Activated CD8-positive, alpha-beta memory T cell treated with anti-CD3 and anti-CD28 coated beads, Interleukin-2, amount 50 U/mL, for 24 hours (primary cell): ENCODE data around the gene PTK6.

Experiments used
- DNase-seq: peaks from one replicate; pipeline ENCODE4 v3.0.0-alpha.2; 2020; ENCODE audit errors: extremely low read depth

PTK6 gene

DNA sequence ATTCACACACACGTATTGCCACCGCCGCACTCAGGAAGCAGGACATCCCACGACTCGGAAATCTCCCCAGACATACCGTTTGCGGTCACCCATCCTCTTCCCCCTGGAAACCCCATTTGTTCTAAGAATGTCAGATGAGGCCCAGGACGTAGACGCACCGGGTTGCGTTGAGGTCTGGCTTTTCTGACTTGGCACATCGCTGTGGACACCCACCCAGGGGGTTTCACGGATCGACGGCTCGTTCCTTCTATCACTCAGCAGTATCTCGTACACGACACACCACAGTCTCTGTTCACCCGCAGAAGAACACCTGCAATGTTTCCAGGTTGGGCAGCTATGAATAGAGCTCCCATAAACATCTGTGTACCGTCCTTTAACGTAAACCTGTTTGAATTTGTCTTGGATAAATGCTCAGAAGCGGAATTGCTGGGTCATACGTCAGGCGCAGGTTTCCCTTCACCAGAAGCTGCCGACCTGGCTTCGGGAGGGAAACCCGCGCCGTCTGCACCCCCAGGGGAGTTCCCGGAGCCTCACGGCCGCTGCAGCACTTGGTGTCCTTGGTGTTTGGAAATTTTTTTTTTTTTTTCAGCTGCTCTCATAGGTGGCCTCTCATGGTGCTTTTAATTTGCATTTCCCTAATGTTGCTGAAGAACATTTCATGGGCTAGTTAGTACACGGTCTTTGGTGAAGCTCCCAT lies 29.0 kb downstream of the PTK6 start:
- no peak for DNase-seq

DNA sequence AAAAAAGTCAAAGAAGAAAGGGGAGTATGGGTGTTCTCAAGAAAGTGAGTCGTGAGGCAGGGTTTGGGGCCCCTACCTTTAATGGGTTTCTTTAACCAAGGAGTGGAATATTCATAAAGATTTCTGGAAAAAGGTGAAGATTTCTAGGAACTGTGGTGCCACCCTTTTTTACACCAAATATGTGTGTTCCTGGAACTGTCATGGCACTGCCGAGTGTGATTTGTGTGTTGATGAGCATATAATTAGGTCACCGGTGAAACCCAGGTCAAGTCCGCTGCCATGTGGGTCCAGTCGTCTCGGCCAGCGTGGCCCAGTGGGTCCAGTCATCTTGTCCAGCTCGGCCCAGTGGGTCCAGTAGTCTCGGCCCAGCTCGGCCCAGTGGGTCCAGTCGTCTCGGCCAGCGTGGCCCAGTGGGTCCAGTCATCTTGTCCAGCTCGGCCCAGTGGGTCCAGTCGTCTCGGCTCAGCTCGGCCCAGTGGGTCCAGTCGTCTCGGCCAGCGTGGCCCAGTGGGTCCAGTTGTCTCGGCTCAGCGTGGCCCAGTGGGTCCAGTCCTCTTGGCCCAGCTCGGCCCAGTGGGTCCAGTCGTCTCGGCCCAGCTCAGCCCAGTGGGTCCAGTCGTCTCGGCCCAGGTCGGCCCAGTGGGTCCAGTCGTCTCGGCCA lies 30.0 kb downstream of the PTK6 start:
- no peak for DNase-seq

DNA sequence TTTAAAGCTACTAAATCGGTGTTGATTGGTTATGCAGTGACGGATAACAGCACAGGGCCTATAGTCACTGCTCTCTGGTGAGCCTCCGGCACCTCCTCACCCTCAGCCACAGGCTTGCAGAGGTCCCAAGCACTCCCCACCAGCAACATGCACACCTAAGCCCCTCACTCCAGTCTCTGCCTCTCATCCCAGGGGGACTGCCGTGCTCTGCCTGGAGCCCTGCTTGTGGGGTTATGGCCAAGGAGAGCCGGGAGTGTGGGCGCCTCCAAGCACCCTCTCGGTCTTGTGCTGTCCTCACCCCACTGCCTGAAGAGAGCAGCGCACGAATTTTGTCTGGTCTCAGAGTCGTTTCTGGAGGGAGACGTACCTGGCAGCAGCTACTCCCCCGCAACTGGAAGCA lies 31.5 kb downstream of the PTK6 start:
- DNase-seq, result no peak

DNA sequence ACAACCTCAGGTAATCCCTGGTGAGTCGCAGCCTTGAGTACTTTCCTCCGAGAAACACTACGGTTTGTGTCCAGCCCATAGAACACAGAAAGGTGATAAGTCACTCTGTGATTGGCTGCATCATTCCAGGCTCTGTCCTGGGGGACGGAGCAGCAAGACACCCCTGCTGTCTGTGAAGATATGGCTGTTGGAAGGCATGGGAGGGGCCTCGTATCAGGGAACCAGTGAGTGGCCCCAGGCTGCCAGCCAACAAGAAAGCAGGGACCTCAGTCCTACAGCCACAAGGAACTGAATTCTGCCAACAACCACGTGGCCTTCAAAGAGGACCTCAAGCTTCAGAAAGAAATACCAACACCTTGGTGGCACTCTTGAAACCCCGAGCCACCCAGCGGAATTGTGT lies 31.9 kb downstream of the PTK6 start:
- DNase-seq, result no peak

DNA sequence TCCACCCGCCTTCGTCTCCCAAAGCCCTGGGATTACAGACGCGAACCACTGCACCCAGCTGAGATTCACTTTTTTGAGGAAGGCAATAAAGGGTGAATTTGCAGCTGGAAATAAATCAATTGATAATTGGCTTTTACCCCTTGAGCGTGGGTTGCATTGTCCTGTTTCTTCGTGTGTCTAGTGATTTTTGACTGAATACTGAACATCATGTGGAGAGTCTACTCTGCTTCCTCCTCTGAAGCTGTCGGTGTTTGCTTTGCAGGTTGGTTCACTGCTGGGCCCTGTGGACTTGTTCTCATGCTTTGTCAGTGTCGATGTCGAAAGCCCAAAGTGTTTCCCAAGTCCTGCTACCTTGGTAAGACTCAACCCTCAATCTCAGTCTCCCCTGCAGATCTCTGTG lies 32.5 kb downstream of the PTK6 start:
- no peak for DNase-seq

DNA sequence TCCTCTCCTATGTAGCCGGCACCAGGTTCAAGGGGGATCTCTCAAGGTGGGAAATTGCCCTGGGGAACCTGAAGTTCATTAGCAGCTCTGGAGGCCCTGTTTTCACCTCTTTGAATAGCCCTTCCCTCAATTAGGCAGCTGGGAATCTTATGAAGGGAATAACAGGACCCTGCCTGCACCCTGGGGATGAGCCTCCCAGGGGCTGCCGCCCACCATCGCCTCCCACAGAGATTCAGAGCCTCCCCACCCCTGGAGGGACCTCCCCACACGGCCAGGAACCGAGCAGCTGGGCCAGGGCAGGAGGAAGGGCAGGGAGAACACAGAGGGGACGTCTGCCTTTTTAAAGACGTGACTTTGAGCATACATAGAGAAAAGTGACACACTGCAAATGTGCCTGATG lies 33.7 kb downstream of the PTK6 start:
- DNase-seq, result no peak

DNA sequence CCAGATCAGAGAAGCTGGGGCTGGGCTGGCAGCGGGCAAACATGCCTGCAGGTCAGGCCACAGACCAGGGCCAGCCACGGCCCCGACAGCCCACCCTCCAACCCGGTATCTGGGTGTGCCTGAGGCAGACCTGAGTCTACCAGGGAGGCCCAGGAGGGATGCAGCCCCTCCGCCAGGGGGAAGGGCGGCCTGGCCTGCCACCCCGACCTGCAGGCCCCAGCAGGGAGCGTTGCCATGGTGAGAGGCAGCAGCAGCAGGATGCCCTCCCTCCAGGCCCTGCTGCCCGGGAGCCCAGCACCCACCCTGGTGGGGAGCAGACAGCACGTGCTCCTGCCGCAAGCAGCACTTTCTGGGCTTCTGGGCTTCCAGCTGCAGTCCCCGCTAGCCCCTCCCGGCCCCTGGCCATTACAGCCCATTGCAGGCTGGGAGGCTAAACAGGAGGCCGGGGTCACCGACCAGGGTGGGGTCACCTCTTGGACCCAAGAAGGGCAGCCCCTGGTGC lies 34.5 kb downstream of the PTK6 start:
- no peak for DNase-seq

DNA sequence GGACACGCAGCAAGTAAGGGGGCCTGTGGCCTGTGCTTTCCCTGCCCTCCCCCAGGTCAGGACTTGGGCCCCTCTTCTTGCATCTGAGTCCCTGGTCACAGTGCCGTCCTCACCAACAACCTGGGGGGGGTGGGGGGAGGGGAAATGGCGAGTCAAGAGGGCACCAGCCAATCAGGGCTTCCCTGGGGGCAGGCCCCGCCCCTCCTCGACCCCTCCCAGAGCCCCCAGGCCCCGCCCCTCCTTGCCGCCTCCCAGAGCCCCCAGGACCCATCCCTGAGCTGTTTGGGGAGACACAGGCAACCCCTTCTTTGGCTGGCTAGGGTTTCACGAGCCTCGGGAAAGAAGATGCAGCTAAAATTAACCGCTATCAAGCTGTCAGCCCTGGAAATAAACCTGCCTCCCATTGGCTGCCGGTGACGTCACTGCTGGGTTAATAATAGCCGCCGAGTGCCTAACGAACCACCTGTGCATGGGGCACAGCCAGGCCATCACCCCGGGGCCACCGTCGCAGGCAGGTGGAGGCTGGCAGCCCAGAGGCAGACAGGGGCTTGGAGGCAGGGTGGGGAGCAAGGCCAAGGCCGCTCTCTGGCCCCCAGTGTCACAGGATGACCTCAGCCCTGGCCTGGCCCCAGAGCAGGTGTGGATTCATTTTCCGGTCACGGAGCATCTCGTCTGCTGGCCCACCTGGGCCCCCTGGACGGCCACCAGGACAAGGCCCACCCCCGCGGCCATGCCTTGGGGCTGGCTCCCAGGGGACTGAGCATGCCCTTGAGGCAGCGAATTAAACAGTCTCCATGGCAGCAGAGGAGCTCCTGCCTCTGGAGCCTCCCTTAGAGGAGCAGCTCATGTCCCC lies 35.1 kb downstream of the PTK6 start:
- DNase-seq, result no peak

DNA sequence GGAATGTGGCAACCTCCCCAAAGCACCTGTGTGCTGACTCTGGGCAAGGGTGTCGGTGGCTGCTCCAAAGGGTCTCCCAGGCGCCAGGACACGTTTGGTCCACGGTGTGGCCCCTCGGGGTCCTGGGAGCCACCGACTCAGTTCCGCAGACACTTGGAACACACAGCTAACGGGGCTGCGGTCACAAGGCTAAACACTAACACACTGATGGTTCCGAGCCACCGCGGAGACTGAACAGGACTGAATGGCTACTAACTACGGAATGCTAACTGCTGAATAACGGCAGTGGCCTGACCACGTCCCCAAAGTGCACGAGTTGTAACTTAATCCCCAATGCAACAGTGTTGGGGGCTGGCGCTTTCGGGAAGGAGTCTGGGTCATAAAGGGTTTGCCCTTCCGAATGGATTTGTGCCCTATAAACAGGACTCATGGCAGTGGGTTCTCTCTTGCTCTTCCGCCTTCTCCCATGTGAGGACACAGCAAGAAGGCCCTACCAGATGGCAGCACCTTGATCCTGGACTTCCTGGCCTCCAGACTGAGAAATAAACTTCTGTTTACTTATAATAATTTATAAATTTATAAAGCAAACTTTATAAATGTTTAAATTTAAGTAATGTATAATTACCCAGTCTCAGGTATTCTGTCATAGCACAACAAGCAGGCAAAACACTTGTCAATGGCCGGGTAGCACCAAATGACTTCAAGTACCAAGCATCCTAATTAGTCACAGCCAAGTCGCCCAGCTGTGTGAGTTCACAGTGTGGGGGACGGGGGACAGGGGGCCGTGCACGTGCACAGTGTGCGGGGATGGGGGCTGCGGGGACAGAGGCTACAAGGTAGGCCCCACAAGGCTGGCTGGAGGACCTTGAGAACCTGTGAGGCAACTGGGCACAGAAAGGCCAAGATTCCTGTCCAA lies 36.0 kb downstream of the PTK6 start:
- no peak for DNase-seq

DNA sequence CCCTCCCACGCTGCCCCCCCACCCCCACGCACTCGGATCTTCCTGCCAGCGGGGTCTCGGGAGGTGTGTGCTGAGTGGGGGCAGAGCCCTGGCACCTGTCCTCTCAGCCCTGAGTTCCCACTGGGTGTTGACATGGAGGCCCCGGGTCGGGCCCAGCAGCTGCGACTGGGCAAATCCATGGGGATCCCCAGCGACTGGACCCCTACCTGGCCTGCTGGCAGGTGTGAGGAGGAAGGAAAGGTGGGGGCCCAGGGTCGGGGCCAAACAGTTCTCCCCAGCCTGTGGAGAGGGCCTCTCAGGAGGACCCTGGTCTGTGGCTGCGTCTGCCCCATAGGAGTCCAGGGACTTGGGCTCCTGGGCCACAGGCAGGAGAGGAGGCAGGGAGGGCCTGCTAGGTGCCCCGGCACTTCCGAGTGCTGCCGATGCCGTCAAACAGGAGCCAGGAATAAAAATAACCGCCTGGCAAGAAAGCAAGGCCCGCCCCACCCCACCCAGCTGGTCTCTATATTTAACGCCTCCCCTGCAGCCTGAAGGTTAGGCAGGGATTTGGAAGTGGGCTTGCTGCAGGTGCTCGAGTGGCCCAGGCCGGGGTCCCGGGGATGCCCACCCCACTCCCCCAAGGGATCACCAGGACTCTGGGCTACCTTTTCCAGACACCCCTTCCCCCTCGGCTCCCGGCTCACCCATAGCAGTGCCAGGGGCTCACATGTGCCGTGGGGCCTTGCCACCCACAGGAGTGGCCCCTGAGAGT lies 36.9 kb downstream of the PTK6 start:
- DNase-seq, result no peak

DNA sequence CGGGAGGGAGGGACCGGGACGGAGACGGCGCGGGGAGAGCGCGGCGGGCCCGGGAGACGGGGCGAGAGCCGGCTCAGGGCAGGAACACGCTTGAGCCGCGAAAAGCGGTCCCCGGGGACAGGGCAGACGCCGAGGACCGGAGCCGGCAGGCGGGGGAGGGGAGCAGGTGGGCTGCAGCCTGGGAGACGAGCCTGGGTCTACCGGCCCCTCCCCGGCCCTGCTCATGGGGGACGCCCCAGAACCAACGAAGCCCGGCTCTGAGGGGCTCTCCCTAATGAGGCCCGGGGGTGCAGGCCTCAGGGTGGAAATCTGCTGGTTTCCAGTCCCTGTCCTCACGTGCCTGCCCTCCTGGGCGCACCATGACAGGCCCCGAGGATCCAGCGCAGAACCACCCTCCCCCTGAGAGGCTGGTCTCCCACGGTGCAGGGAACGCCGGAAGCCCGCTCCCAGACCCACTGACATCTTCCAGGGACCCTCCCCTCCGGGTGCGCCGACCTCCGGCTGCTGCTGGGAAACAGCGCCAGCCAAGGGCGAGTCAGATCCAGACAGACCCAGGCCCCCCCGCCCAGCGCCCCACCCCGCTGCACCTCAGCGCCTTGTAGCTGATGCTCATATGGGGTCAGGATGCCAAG lies 37.7 kb downstream of the PTK6 start:
- no peak for DNase-seq

DNA sequence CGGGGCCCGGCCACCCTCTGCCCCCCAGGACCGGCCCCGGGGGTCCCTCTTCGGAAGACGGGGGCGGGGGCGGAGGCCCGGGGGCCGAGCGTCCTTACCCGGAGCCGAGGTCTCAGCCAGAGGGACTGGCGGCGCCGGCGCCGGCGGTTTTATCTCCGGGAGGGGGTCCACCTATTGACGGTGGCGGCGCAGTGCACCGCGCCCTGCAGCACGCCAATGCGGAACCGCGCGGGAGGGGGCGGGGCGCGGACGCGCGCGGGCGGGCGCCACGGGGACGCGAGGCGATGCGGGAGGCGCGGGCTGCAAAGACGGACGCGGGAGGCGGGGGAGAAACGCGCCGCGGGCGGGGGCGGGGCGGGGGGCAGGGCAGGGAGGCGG lies 38.2 kb downstream of the PTK6 start, which contains the start of gene EEF1A2:
EEF1A2 (minus strand) TSS at position 124 of the 378 bp plus-strand sequence. CDS start 1,320 bp downstream, outside the sequence.
- no peak for DNase-seq

DNA sequence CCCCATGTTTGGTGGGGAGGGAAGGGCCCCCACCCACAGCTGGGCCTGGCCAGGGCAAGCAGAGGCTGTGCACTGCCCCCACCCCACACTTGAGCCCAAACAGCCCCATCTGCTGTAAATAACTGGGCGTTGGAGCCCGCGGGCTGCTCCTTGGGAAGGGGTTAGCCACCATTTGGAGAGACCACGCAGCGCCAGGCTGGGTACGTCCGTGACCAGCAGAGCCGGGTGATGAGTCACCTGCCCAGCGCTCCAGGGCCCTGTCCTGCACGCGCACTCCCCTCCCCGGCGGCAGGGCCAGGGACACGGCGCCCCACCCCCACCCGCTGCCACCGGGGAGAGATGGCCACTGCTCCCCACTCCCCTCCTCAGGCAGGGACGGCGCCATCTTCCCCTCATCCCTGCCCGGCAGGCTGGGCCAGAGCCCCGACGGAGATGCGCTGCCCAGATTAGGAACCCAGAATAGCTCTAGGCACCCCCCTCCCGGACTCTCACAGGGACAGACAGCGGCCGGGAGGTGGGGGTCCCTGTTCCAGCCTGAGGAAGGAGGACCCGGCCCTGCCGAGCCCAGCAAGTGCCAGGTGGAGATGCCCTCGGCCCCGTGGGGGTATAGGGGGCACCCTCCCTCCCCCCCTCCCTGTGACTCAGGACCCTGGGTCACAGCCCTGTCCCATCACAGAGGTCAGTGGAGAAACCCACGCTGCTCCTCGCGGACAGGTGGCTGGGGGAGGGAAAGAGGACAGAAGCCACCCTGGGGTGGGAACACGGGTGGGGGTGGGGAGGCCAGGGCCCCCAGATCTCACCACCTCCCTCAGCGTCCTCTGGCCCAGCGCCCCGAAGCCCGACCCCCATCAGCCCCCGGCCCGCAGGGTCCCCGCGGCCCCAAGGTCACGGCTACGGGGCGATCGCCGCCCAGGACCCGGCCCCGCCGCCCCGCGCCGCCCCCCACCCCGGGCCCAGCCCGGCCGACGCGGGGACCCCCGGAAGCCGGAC lies 38.9 kb downstream of the PTK6 start:
- no peak for DNase-seq

DNA sequence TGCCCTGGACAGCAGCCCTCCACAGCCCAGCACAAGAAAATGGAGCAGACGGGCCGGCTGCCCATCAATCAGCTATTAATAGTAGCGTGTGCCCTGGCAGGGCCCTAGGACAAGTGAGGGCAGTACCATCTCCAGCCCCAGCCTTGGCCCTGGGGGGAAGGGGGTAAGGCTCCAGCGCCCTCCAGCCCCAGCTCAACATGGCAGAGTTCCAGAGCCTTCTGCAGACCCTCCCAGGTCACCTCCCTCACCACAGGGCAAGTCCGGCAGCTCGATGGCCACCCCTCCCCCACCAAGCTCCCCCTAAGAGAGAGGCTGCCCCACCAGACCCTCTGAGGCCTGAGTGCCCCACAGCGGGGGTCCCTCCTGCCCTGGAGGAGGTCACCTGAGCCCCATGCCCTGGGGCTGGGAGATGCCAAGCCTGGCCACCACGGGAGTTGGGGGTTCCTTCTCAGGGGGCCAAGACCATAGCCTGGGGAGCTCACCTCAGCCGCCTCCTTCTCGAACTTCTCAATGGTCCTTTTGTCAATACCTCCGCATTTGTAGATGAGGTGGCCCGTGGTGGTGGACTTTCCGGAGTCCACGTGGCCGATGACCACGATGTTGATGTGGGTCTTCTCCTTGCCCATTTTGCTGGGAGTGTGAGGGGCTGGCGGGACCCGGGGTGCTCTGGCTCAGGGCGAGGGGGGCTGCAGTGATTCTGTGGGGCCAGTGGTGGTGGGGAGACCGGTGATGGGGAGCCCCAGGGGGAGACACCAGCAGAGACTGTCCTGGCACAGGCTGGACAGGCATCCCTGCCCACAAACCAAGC lies 39.8 kb downstream of the PTK6 start:
- DNase-seq, result no peak

DNA sequence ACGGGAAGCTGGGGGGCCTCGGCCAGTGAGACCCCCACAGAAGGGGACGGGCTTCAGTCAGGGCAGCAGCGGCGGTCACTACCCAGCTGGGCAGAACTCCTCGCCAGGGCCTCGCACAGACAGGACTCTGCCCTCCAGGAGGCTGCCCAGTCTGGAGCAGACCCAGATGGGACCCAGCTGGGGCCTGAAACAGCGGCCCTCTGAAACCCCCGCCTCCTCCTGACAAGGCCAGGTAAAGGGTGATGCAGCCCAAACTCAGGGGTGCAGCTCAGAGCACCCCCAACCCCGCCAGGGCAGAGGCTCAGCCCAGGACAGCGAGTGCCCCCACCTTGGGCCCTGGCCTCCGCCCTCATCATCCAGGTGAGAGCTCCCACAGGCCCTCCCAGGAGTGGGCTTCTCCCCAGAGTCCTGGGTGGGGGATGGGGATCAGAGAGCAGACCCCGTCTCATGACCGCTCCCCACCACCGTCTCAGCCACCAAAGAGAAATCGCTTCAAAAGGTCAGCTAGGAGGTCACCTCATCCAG lies 40.5 kb downstream of the PTK6 start:
- no peak for DNase-seq

DNA sequence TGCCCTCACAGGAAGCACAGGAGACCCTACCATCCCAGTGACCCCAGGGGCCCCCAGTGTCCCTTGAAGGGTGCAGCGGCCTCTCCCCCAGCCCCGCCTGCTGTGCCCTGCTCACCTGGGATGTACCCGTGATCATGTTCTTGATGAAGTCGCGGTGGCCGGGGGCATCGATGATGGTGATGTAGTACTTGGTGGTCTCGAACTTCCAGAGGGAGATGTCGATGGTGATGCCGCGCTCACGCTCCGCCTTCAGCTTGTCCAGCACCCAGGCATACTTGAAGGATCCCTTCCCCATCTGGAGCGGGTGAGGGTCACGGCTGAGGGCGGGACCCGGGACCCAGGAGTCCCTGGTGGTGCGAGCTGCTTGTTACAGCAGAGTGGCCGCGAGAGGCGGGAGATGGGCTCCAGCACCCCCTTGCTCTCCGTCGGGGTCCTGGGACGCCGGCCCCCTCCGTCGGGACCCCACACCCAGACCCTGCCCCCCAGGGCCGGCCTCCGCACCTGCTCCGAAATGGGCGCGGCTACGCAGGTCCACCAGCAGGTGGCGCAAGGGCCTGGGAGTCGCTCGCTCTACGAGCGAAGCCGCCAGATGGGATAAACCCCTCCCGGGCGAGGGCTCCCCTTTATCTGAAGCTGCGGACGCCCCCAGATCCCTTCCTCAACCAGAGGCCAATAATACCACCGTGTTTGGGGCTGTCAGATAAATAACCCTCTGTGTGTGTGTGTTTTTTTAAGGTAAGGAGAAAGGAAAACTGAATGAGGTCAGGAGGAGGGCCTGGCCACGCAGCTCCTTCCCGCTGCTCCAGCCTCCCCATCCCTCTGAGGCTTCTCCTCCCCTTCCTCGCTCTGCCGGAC lies 41.2 kb downstream of the PTK6 start:
- DNase-seq, result peak; percentile 42

DNA sequence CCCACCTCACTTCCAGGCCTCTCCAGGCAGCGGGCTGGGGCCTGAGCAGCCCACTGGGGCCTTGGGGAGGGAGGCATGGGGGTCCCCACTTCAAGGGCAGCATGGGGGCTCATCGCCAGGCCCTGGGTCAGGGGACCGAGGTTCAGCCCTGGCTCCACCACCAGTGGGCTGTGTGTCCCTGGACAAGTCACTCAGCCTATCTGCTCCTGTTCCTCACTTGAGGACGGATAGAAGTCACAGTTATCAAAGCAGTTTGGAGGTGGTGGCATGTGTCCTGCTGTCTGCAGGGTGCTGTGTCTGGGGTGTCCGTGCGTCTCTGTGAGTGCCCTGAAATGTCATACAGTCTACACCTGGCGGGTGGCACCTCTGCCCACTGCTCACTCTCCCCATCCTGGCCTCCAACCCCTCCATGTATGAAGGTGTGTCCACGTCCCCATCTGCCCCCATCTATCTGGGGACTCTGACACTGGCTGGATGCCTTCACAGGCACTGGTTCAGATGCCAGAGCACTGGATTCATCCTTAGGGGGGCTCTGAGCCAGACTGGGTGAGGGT lies 41.9 kb downstream of the PTK6 start:
- DNase-seq, result no peak
